Measurements from ENCODE around the gene ITGB8.

Gene ITGB8

DNA sequence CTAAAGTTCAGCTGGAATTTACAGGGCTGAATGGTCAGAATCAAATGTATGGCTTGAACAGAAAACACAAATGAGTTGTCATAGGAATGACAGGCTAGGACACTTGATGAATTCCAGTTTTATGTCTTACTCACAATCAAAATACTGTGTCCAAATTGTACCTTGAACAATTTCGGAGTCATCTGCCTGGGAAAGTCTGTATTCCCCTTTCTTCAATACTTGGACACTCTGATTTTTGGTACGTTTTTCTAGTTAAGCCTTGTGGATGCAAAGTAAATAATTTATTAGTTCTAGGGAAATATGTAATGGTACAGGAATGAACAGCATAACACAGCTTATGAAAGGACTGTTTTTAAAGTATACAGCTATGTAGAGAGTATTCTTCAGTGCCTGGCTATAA lies 100.4 kb downstream of the ITGB8 start:
- no peak overlapping the region for H3K4me3 ChIP-seq (ENCODE audit: low read length)
- no peak for DNase-seq (ENCODE audit: low read depth)
- TF ChIP-seq, protein P1, sequence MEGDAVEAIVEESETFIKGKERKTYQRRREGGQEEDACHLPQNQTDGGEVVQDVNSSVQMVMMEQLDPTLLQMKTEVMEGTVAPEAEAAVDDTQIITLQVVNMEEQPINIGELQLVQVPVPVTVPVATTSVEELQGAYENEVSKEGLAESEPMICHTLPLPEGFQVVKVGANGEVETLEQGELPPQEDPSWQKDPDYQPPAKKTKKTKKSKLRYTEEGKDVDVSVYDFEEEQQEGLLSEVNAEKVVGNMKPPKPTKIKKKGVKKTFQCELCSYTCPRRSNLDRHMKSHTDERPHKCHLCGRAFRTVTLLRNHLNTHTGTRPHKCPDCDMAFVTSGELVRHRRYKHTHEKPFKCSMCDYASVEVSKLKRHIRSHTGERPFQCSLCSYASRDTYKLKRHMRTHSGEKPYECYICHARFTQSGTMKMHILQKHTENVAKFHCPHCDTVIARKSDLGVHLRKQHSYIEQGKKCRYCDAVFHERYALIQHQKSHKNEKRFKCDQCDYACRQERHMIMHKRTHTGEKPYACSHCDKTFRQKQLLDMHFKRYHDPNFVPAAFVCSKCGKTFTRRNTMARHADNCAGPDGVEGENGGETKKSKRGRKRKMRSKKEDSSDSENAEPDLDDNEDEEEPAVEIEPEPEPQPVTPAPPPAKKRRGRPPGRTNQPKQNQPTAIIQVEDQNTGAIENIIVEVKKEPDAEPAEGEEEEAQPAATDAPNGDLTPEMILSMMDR (IDR thresholded peaks at IDR 0.05; ENCODE audit: insufficient read depth, low read depth, low read length, missing control alignments) = no peak

DNA sequence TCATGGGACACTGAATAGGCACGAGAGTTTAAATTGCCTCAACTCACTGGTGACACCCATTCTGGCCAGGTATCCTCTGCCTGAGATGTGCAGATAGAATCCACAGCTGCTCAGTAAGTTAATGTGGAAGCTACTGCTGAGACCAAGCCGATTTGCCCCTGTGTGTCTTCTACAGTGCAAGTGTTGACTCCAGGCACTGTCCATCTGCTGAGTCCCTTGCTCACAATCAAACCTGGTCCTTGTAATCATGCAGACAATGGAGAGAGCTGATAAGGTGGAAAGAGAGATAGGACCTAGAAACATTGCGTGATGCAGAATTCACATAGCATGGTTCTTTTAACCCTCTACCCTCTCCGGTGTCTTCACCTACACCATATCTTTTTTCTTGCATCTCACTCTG lies 101.4 kb downstream of the ITGB8 start:
- DNase-seq (ENCODE audit: low read depth) = no peak
- no peak overlapping the region for H3K4me3 ChIP-seq (ENCODE audit: low read length)
- TF ChIP-seq, protein P1 (IDR thresholded peaks at IDR 0.05; ENCODE audit: insufficient read depth, low read depth, low read length, missing control alignments) = no peak

DNA sequence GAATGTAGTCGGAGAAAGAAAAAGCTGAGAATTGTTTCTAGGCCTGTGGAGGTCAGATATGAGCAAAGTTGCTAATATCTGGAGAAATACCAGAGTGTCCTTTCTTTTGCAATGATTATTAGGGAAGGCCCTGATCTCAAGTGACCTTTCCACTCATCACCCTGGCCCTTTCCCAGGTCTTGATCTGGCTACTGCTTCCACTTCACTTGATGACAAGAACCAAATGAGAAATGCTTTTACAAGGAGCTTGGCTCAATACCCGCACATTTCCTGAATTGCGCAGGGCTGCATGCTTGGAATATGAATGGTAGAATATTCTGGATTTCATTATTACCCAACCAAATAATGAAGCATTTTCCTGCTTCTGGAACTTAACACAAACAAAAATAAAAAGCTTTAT lies 104.6 kb downstream of the ITGB8 start:
- H3K4me3 ChIP-seq (ENCODE audit: low read length) = no peak overlapping the region
- TF ChIP-seq, protein P1 (IDR thresholded peaks at IDR 0.05; ENCODE audit: insufficient read depth, low read depth, low read length, missing control alignments) = no peak
- no peak for DNase-seq (ENCODE audit: low read depth)

DNA sequence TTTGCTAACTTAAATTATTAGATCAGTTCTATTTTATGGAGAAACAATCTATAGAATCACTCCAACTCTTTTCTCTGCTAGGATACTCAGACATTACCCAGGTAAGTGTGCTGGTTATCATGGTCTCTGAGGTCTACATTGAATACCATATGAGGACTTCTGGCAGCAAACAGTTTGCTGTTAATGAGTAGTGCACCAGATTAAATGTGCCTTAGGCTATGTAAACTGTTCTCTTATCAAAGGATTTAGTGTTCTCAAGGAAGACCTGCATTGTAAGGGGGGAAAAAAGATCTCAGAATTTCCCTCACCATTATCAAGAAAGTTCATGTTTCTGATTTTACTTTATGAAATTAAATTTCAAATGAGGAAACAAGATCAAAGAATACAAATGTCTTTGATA lies 107.5 kb downstream of the ITGB8 start:
- no peak for DNase-seq (ENCODE audit: low read depth)
- H3K4me3 ChIP-seq (ENCODE audit: low read length) = no peak overlapping the region
- TF ChIP-seq, protein P1 (IDR thresholded peaks at IDR 0.05; ENCODE audit: insufficient read depth, low read depth, low read length, missing control alignments) = no peak

DNA sequence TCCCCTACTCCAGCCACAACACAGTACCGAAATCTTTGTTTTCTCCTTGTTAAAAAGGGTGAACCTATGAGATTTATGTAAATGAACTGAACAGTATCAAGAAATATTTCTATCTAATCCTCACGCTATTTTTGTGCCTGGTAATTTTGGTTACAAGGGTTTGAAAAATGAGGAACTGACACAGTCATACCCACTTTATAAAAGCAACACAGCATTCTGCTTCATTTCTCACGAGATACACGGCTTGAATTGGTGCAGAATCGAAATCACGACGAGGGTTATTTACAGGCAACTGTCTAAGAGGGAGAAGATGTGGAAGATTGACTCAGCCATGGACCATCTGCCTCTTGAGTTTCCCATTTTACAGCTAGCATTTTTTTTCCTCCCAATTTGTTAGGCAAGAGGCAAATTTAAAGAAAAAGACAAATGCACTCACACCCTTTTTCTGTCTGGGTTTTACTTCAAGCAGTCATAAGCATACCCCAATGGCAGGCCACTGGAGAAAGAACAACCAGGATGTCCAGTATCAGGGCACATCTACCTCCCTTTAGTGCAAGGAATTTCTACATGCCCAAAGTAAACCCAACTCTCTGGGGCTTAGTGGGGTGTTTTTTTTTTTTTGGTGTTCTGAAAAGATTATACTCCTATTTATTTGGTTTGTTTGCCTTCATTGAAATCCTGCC lies 108.1 kb downstream of the ITGB8 start:
- DNase-seq (ENCODE audit: low read depth) = no peak
- TF ChIP-seq, protein P1 (IDR thresholded peaks at IDR 0.05; ENCODE audit: insufficient read depth, low read depth, low read length, missing control alignments) = no peak
- no peak overlapping the region for H3K4me3 ChIP-seq (ENCODE audit: low read length)

DNA sequence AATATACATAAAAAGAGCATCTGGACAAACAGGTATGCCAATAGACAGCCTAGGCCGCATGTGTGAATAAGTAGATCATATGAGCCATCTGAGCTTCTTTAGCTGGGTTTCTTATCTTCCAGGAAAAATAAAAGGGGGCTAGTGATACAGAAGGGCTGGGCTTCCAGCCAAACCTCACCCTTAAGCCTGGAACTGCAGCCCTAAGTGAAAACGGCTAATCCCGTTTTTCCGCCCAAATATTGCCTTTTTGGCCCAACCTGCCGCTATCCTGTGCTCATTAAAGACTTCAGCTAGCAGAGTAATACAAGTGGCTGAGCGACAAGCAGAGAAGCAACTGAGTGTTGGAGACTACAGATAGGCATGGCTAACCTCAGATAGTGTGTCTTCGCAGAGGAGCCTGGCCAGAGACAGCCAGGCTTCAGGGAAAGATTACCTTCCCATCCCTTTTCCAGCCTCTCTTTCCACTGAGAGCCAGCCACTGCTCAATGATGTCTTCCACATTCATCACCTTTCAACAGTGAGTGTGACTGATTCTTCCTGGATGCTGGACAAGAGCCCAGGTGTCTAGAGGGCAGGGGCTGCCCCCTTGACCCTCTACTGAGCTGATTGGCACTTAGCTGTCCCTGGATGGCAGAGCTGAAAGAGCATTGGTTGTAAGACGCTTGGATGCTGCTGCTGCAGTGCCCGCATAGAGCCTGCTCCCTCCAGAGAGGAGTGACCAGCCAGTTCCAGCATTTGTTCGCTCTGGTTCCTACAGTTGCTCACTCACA lies 108.9 kb downstream of the ITGB8 start:
- TF ChIP-seq, protein P1 (IDR thresholded peaks at IDR 0.05; ENCODE audit: insufficient read depth, low read depth, low read length, missing control alignments) = no peak
- no peak for DNase-seq (ENCODE audit: low read depth)
- H3K4me3 ChIP-seq (ENCODE audit: low read length) = no peak overlapping the region
